ENCODE results near the gene PHLDB2.

- TF ChIP-seq, protein P1, sequence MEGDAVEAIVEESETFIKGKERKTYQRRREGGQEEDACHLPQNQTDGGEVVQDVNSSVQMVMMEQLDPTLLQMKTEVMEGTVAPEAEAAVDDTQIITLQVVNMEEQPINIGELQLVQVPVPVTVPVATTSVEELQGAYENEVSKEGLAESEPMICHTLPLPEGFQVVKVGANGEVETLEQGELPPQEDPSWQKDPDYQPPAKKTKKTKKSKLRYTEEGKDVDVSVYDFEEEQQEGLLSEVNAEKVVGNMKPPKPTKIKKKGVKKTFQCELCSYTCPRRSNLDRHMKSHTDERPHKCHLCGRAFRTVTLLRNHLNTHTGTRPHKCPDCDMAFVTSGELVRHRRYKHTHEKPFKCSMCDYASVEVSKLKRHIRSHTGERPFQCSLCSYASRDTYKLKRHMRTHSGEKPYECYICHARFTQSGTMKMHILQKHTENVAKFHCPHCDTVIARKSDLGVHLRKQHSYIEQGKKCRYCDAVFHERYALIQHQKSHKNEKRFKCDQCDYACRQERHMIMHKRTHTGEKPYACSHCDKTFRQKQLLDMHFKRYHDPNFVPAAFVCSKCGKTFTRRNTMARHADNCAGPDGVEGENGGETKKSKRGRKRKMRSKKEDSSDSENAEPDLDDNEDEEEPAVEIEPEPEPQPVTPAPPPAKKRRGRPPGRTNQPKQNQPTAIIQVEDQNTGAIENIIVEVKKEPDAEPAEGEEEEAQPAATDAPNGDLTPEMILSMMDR (IDR thresholded peaks at IDR 0.05): no peak
- no peak for TF ChIP-seq POLR2A (IDR thresholded peaks at IDR 0.05)
These were observed 5.1 kb downstream of the PHLDB2 start for GRCh38 chr3:111863942-111864694.

Measured in uterus (tissue), 2 donors.